HTR-8/SVneo (cell line): ENCODE measurements around the gene MED8.
A peak's percentile ranks its signal among the peaks of the same experiment; 100 is the strongest.
"Not testable (repeated sequence)": the region's sequence is repeated elsewhere in the genome, so short reads cannot be mapped to it uniquely, and the experiment has no call there.

Experiments
- DNase-seq: peaks from one replicate; pipeline ENCODE4 v3.0.0; 2011; ENCODE audit warnings: low spot score, mixed read lengths; ENCODE audit not compliant: insufficient read length
- FAIRE-seq: peaks from 2 replicates; lab custom pipeline; 2011; peaks lifted over from hg19 to GRCh38; lab: Jason Lieb, UNC

MED8 gene

DNA sequence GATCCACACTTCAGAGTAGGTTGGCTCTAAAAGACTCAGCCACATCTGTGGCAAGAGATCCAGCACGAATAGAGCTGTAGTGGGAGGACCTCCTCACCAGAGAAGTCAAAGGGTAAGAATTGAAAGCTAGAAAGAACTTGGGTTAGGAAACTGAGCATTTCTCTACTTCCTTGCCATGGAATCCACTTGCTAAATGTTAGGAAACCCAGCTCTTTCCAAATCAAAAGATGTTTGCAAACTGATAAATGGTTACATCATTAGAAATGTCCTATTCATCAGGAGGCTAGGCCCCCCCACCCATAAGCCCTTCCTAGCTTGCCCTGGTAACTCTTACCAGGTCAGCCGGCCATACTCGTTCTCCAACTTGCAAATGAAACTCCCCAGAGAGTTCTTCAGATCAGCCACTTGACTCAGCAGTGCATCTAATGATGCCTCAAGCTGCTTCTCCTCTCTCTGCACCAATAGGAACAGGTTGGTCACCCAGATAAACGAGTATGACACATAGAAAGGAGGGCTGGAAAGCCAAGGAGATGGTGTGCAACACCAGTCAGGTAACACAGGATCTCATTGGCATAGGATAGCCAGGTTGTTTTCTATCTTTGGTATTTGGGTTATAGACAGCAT, 1.5 kb downstream of the MED8 start:
- DNase-seq (no peak), FAIRE-seq (no peak)

GRCh38 chr1:43386676-43387075, 2.9 kb downstream of the MED8 start:
- DNase-seq (no peak), FAIRE-seq (no peak)

DNA sequence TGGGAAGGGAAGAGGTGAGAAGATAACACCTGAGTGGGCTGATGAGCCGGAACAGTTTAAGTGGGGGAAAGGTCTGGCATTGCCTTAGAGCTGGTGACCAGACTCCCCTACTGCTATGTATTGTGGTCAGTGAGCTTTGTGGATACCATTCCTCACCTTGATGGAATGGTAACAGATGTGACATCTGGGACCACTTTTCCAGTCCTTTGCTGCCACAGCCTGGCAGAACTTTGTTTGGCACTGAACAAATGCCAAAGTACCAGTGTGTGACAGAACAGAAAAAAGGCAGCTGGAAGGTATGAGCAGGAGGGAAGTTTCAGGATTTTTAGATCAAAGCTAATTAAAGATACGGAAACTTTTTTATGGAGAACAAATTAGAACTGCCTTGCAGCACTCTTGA, 6.2 kb downstream of the MED8 start:
- no peak for DNase-seq
- FAIRE-seq: no peak

- DNase-seq (no peak), FAIRE-seq (no peak)
Measured at GRCh38 chr1:43382027-43382779, 7.4 kb downstream of the MED8 start.

GRCh38 chr1:43381612-43382011, 8.0 kb downstream of the MED8 start:
- FAIRE-seq: no peak
- DNase-seq: no peak

DNA sequence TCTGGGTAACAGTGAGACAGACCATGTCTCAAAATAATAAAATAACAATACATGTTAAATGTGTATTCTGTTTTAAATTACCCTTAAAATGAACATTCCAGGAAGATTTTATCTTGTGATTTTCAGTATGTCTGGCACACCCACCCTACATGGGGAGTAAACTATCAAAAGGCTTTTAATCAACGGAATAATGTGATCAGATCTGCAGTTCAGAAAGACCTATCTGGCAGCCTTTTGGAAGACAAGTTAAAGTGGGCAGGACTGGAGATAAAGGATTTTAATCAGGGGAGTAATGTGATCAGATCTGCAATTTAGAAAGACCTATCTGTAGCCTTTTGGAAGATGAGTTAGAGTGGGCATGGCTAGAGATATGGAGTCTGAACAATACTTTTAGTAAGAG, 10.1 kb downstream of the MED8 start:
- FAIRE-seq (no peak), DNase-seq (no peak)

- FAIRE-seq (no peak), DNase-seq (no peak)
Measured at GRCh38 chr1:43377831-43378230, 11.8 kb downstream of the MED8 start.

DNA sequence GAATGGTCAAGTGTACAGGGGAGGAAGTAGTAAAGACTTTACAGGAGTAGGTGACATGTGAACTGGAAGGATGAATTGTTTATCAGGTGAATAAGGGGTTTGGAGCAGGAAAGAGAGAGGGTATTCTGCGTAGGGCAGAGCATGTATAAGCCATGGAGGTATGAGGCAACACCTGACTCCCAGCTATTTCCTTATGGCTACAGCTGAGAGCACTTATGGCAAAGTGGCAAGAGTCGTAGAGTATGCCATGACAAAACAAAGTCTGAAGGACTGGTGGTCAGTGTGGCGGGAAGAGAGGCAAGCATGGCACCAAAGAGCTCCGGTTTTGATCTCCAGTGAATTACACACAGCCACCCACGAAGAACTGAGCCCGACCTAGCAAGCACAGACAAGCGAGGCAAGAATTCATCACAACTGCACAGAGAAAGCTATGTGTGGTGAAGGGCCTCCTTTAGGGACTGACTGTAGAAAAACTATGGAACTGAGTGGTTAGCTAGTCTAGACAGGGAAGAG, 12.8 kb downstream of the MED8 start:
- no peak for FAIRE-seq
- DNase-seq: no peak

- DNase-seq: peak; percentile 31
- FAIRE-seq: no peak
Measured at GRCh38 chr1:43373066-43373940, 16.3 kb downstream of the MED8 start.

- no peak for DNase-seq
- FAIRE-seq: no peak
Measured at GRCh38 chr1:43372172-43372571, 17.4 kb downstream of the MED8 start.

DNA sequence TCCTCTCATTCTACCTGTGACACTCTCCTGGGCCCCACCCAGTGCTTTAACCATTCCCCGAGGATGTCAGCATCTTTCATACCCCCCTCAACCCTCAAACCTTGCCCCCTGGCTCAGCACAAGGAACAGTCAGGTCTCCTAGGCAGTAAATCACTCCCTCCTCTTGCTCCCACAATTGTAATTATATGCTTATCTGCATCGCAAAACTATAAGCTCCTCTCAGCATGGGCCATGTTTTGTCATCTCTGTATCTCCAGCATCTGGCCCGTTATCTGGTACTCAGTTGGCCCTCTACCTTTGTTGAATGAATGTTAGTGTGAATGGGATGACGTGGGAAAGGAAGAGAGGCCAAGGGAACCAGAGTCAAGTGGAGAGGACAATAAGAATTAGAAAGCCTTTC, 19.0 kb downstream of the MED8 start:
- DNase-seq (no peak), FAIRE-seq (no peak)

GRCh38 chr1:43369779-43370178, 19.8 kb downstream of the MED8 start:
- not testable (repeated sequence) for DNase-seq, FAIRE-seq

GRCh38 chr1:43368646-43369020, 21.0 kb downstream of the MED8 start:
- FAIRE-seq (no peak), DNase-seq (peak; percentile 26)

GRCh38 chr1:43367904-43368645, 21.5 kb downstream of the MED8 start, which contains the start of gene ELOVL1:
Gene ELOVL1 (minus strand): TSS chr1:43368011. CDS start chr1:43365609, 2,402 bp downstream.
- DNase-seq: peak; percentile 82
- peak; percentile 55 for FAIRE-seq

GRCh38 chr1:43367026-43367903, 22.3 kb downstream of the MED8 start:
- FAIRE-seq: peak; percentile 49
- peak; percentile 48 for DNase-seq

DNA sequence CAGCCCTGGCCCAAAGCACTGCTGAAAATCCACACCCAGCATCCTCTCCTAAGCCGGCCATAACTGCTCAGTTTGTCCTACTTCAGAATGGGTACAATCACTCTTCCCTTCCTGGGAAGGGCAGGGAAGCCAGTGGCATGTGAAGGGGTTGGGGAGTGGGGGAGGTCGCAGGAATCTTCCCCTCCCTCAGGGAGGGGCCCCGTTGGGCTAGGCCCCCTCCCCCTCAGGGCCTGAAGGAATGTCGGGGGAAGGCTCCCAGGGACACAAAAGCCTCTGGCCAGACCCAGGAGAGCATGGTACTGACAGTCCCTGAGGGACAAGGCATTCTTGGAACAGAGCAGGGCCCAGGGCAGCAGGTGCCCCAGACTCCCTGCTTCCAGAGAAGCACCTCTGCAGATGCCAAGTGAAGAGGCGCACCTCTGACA, 23.0 kb downstream of the MED8 start:
- FAIRE-seq: no peak
- no peak for DNase-seq

DNA sequence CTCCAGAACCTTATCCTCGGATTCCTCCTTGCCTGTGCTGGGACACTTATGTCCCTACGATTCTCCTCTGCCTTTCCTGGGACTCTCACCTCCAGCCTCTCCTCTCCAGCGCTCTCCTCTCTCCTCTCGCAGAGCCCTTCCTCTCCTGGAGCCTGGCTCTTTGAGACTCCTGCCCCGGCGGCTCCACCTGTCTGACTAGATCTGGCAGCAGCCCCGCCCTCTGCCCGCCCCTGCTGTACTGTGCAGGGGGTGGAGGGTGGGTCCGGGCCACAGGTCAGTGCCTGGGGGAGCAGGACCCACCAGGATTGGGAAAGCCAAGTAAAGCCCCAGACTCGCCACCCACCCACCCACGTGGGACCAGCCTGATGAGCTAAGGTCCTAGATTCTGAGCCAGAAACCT, 23.4 kb downstream of the MED8 start:
- no peak for FAIRE-seq

GRCh38 chr1:43365678-43366077, 23.9 kb downstream of the MED8 start:
- no peak for FAIRE-seq

More for the DNA sequence above, 23.4 kb downstream of the MED8 start:
- DNase-seq: no peak

GRCh38 chr1:43363935-43364525, 25.6 kb downstream of the MED8 start:
- DNase-seq (no peak), FAIRE-seq (no peak)

More at GRCh38 chr1:43365678-43366077, 23.9 kb downstream of the MED8 start:
- no peak for DNase-seq
